ENCODE data around the gene MPHOSPH8. TPM values are rescaled to one million over a fixed set of nuclear protein-coding genes. Genes with fewer than 3 reads are reported as not detected.
"Not testable (repeated sequence)": the region's sequence is repeated elsewhere in the genome, so short reads cannot be mapped to it uniquely, and the experiment has no call there.

Gene MPHOSPH8
- total RNA-seq, 1 donor from 2014 or later, result 44.4 TPM

DNA sequence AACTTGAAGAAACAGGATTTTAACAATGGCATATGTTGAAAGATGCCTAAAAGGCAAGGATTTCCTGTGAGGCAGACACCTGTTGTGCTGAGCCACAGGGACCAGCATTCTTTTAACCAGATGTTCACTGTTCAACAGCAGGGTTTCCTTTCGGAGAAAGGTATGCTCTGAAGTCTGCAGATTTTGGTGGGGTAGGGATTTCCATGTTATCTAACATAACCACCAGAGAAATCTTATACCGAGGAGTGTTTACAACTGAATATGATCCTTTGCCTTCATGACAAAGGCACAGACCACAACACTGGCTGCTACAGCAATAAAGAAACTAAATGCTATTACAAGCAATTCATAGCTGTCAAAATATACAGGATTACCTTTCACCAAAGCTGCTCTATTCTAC is 48.1 kb downstream of the MPHOSPH8 start:
- intact Hi-C loops (cut with DNase I), result no loop called here
- TF ChIP-seq, protein P1, sequence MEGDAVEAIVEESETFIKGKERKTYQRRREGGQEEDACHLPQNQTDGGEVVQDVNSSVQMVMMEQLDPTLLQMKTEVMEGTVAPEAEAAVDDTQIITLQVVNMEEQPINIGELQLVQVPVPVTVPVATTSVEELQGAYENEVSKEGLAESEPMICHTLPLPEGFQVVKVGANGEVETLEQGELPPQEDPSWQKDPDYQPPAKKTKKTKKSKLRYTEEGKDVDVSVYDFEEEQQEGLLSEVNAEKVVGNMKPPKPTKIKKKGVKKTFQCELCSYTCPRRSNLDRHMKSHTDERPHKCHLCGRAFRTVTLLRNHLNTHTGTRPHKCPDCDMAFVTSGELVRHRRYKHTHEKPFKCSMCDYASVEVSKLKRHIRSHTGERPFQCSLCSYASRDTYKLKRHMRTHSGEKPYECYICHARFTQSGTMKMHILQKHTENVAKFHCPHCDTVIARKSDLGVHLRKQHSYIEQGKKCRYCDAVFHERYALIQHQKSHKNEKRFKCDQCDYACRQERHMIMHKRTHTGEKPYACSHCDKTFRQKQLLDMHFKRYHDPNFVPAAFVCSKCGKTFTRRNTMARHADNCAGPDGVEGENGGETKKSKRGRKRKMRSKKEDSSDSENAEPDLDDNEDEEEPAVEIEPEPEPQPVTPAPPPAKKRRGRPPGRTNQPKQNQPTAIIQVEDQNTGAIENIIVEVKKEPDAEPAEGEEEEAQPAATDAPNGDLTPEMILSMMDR (IDR thresholded peaks at IDR 0.05), result no peak
- Histone ChIP-seq H3K36me3 (peaks cover 9% of the 10 kb centered on the region), H3K27ac (no peak overlapping the region), H3K4me1 (no peaks in the 10 kb centered on the region), H3K9me3 (no peaks in the 10 kb centered on the region), H3K4me3 (no peak overlapping the region), H3K27me3 (no peaks in the 10 kb centered on the region)
- ATAC-seq, result no peak
- DNase-seq, result no peak

DNA sequence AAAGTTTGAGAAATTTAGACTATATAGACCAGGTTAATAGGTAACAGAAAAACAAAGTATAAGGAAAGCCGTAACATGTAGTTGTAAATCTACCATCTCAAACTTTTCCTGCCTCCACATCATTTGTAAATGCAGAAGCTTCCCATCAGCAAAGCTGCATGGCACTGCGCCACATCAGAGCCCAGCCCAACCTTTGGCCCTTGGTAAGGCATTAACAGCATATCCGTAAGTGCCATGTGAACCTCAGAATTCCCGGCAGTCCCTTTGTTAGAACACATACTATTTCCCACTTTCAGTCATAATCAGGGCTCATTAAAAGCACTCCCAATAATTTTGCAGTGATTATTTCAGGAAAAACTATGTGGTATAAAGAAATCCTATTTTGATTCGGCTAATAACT is 51.6 kb downstream of the MPHOSPH8 start:
- Histone ChIP-seq H3K4me3 (no peak overlapping the region), H3K27me3 (no peaks in the 10 kb centered on the region), H3K36me3 (no peaks in the 10 kb centered on the region), H3K9me3 (no peaks in the 10 kb centered on the region), H3K27ac (no peak overlapping the region), H3K4me1 (no peaks in the 10 kb centered on the region)
- no peak for DNase-seq
- TF ChIP-seq, protein P1 (IDR thresholded peaks at IDR 0.05), result no peak
- no peak for ATAC-seq
- intact Hi-C loops (cut with DNase I), result no loop called here

DNA sequence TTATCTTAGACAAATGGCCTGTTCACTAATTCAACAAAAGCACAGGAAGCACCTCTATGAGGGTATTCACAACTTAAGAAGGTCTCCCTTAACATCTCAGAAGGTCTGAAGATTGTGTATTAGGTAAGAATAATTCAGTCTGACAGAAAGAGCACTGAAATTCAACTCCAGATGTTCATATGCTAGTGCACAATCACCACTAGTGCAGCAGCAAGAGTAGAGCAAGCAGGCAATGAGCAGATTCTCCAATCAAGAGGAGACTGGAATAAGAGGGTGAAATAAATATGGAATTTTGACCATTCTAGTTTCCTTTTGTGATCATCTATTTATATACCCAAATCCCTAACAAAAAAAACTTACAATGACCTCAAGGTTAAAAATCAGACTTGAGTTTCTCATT is 52.0 kb downstream of the MPHOSPH8 start:
- H3K27me3 ChIP-seq, result no peaks in the 10 kb centered on the region
- TF ChIP-seq, protein P1 (IDR thresholded peaks at IDR 0.05), result no peak
- H3K27ac ChIP-seq, result no peak overlapping the region
- ATAC-seq (no peak), DNase-seq (no peak)
- intact Hi-C loops (cut with DNase I), result no loop called here
- H3K4me1 ChIP-seq, result no peaks in the 10 kb centered on the region
- H3K4me3 ChIP-seq, result no peak overlapping the region
- no peaks in the 10 kb centered on the region for H3K9me3 ChIP-seq
- no peaks in the 10 kb centered on the region for H3K36me3 ChIP-seq

DNA sequence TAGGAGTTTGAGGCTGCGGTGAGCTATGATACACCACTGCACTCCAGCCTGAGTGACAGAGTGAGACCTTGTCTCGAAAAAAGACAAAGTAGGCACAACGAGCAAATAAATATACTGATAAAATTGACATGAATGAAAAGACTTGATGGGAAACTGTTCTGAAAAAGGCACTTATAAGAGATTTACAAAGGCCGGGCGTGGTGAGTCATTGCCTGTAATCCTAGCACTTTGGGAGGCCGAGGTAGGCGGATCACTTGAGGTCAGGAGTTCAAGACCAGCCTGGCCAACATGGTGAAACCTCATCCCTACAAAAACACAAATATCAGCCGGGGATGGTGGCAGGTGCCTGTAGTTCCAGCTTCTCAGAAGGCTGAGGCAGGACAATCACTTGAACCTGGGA is 58.0 kb downstream of the MPHOSPH8 start:
- H3K36me3 ChIP-seq; DNase-seq; ATAC-seq; intact Hi-C loops (cut with DNase I); H3K27ac ChIP-seq; H3K27me3 ChIP-seq; H3K9me3 ChIP-seq; H3K4me3 ChIP-seq; H3K4me1 ChIP-seq: not testable (repeated sequence)

DNA sequence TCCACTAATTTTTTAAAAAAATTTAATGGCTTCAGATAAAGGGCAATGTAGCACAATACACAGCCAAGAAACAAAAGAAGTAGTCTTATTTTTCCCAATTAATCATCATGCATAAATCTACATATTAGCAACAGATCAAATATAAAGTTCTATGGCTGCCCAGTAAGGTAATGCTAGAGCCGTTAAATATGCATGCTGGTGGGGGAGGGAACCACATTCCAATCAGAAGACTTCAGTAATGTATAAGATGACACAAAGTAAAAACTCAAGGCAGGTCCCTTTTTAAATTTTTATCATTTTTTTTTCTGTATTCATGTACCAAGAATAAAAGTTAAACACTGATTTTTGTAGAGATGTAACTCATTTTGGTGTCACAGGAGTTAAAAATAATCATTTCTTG is 62.0 kb downstream of the MPHOSPH8 start:
- Histone ChIP-seq H3K36me3 (no peaks in the 10 kb centered on the region), H3K27me3 (no peaks in the 10 kb centered on the region), H3K4me3 (no peak overlapping the region), H3K9me3 (no peaks in the 10 kb centered on the region), H3K4me1 (no peaks in the 10 kb centered on the region), H3K27ac (no peak overlapping the region)
- TF ChIP-seq, protein P1 (IDR thresholded peaks at IDR 0.05), result no peak
- no peak for ATAC-seq
- DNase-seq, result no peak
- intact Hi-C loops (cut with DNase I), result no loop called here

DNA sequence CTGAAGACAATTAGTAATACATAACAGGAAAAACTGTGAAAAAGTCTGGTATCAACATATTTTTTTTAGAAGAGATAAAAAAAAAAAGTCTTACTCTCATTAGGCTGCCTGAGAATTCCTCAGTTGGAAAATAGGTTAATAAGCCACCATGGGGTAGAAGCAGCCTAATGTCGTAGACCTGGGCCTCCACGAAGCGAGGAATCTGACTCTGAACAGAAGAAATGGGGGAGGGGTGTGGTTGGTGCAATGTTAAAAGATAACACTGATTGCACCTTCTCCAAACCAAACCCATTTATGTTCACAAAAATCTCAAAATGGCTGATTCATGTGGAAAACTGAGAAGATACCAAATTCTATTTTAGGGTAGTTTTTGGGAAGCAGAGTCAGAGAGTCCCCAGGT is 62.4 kb downstream of the MPHOSPH8 start:
- Histone ChIP-seq H3K27ac (no peak overlapping the region), H3K4me1 (no peaks in the 10 kb centered on the region), H3K9me3 (no peaks in the 10 kb centered on the region), H3K4me3 (no peak overlapping the region), H3K27me3 (no peaks in the 10 kb centered on the region), H3K36me3 (no peaks in the 10 kb centered on the region)
- no peak for ATAC-seq
- TF ChIP-seq, protein P1 (IDR thresholded peaks at IDR 0.05), result no peak
- DNase-seq, result no peak
- intact Hi-C loops (cut with DNase I), result no loop called here

GRCh38 chr13:19700963-19701362 is 67.5 kb downstream of the MPHOSPH8 start:
- H3K36me3 ChIP-seq; H3K4me1 ChIP-seq; H3K9me3 ChIP-seq; intact Hi-C loops (cut with DNase I); DNase-seq; H3K27ac ChIP-seq; H3K27me3 ChIP-seq; ATAC-seq; H3K4me3 ChIP-seq: not testable (repeated sequence)

GRCh38 chr13:19701619-19702018 is 68.2 kb downstream of the MPHOSPH8 start:
- ATAC-seq; DNase-seq; H3K27me3 ChIP-seq; H3K36me3 ChIP-seq; intact Hi-C loops (cut with DNase I); H3K4me3 ChIP-seq; H3K4me1 ChIP-seq; H3K27ac ChIP-seq; H3K9me3 ChIP-seq: not testable (repeated sequence)

- H3K36me3 ChIP-seq; intact Hi-C loops (cut with DNase I): not testable (repeated sequence)
Measured at GRCh38 chr13:19704256-19704655, 70.8 kb downstream of the MPHOSPH8 start.

DNA sequence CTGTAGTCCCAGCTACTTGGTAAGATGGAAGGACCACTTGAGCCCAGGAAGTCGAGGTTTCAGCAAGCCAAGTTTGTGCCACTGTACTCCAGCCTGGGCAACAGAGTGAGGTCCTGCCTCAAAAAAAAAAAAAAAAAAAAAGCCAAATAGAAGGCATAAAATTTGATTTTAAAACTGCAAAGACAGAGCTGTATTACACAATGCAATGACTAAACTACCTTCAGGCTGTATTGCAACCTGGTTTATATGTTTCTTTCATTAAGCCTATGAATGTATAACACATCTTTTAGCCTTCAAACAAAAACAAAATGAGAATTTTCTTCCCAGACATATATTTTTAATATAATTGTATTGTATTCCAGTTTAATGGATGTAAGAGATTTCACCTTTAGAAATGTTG is 75.6 kb downstream of the MPHOSPH8 start:
- H3K27me3 ChIP-seq; intact Hi-C loops (cut with DNase I); H3K9me3 ChIP-seq; H3K4me3 ChIP-seq; ATAC-seq; H3K36me3 ChIP-seq; H3K27ac ChIP-seq; DNase-seq; H3K4me1 ChIP-seq: not testable (repeated sequence)

More at GRCh38 chr13:19704256-19704655, 70.8 kb downstream of the MPHOSPH8 start:
- not testable (repeated sequence) for H3K27me3 ChIP-seq, DNase-seq, H3K4me3 ChIP-seq, H3K4me1 ChIP-seq, H3K27ac ChIP-seq, ATAC-seq, H3K9me3 ChIP-seq
